ENCODE data around the gene SHF. TPM values are rescaled to one million over a fixed set of nuclear protein-coding genes. Genes with fewer than 3 reads are reported as not detected.

The SHF gene
- polyA plus RNA-seq, 3 donors = 0.58 to 0.70 (median 0.67) TPM

- Mint-ChIP-seq H3K4me3 (peak overlapping the region in 1 of 2 donors; percentile 11), H3K27me3 (ENCODE audit: low read depth in 3 of 3) (peaks cover 69 to 91% (median 81%) of the 10 kb centered on the region in 3 donors), H3K4me1 (peaks cover 20% of the 10 kb centered on the region), H3K27ac (peak overlapping the region in 1 of 7 donors; percentile 8), H3K9me3 (peaks cover 0 to 19% (median 5%) of the 10 kb centered on the region in 7 donors), H3K36me3 (no peaks in the 10 kb centered on the region)
- no peak for TF ChIP-seq CTCF (IDR thresholded peaks at IDR 0.05)
- peaks cover 49 to 81% of the 10 kb centered on the region in 2 donors for H3K27me3 ChIP-seq (ENCODE audit: control insufficient read depth in 2 of 2, insufficient read depth in 2 of 2, low read length in 2 of 2)
- no peaks in the 10 kb centered on the region for H3K79me2 ChIP-seq (ENCODE audit: insufficient read depth, low read length)
- H3K4me2 ChIP-seq (replicated peaks; ENCODE audit: extremely low read depth, low read length, poor library complexity, severe bottlenecking) = no peak overlapping the region
- no peak for DNase-seq
- H2AFZ ChIP-seq (ENCODE audit: insufficient read depth, low read depth, low read length, poor library complexity, severe bottlenecking) = no peak overlapping the region
- peaks cover 9 to 17% of the 10 kb centered on the region in 2 donors for H3K4me1 ChIP-seq (ENCODE audit: control insufficient read depth in 1 of 2, insufficient read depth in 2 of 2, low read length in 2 of 2)
- WGBS (ENCODE audit: insufficient coverage) = 86% methylated on average over 4 of the region's 5 CpGs
- H3K4me3 ChIP-seq (replicated peaks in 1 of 3; ENCODE audit: low read depth in 2 of 3, low read length in 3 of 3) = no peak overlapping the region
- H3K9me3 ChIP-seq (replicated peaks in 1 of 2; ENCODE audit: control insufficient read depth in 1 of 2, insufficient read depth in 1 of 2, low read length in 2 of 2) = peaks cover 0 to 25% of the 10 kb centered on the region in 2 donors
- intact Hi-C loops (cut with micrococcal nuclease) = no loop called here
- no peaks in the 10 kb centered on the region for H3K36me3 ChIP-seq (replicated peaks in 1 of 2; ENCODE audit: control insufficient read depth in 1 of 2, insufficient read depth in 2 of 2, low read length in 2 of 2)
- H3K9ac ChIP-seq (ENCODE audit: insufficient read depth, low read length, poor library complexity, severe bottlenecking) = peak overlapping the region; percentile 2
- H3K27ac ChIP-seq (ENCODE audit: low read depth in 1 of 2, low read length in 2 of 2) = no peak overlapping the region
- H4K20me1 ChIP-seq (ENCODE audit: insufficient read depth, low read length) = no peaks in the 10 kb centered on the region
Observed at GRCh38 chr15:45133561-45133920, 54.2 kb downstream of the SHF start.

DNA sequence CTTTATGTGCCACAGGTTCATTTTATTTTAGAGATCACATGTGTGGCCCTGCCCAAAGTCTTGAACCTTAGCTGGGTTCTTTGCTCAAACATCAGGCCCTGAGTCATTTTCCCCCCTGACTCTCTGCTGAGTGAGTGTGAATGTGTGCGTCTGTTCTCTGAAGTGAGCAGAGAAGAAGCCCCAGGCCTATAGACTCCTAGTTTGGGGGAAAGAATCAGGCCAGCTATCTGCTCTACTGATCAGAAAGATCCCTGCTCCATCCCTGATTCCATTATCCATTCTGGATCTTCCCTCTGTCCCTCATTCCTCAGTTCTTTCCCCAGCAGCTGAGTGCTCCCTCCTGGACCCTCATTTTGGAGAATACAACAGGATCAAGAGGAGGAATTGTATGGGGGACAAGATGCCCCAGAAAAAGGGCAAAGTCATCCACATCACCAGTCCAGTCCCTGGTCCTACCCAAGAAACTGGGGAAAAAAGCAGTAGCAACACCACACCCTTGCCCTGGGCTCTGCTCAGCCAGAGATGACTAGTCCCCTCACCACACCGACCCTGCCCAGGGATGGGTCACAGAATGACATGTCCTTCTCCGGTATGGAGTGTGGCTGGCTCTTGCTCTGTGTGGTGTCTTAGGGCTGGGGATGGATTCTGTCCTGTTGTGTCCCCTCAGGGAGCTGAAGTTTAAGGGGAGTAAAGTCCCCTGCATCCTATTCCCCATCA is 54.8 kb downstream of the SHF start:
- Mint-ChIP-seq H3K36me3 (no peaks in the 10 kb centered on the region), H3K27ac (no peak overlapping the region), H3K4me1 (peaks cover 20% of the 10 kb centered on the region), H3K4me3 (peak overlapping the region in 1 of 2 donors; percentile 21), H3K27me3 (ENCODE audit: low read depth in 3 of 3) (peaks cover 75 to 91% (median 83%) of the 10 kb centered on the region in 3 donors), H3K9me3 (peaks cover 0 to 19% (median 5%) of the 10 kb centered on the region in 7 donors)
- no peaks in the 10 kb centered on the region for H4K20me1 ChIP-seq (ENCODE audit: insufficient read depth, low read length)
- peaks cover 55 to 85% of the 10 kb centered on the region in 2 donors for H3K27me3 ChIP-seq (ENCODE audit: control insufficient read depth in 2 of 2, insufficient read depth in 2 of 2, low read length in 2 of 2)
- H3K9me3 ChIP-seq (replicated peaks in 1 of 2; ENCODE audit: control insufficient read depth in 1 of 2, insufficient read depth in 1 of 2, low read length in 2 of 2) = peaks cover 0 to 27% of the 10 kb centered on the region in 2 donors
- H2AFZ ChIP-seq (ENCODE audit: insufficient read depth, low read depth, low read length, poor library complexity, severe bottlenecking) = no peak overlapping the region
- H3K4me2 ChIP-seq (replicated peaks; ENCODE audit: extremely low read depth, low read length, poor library complexity, severe bottlenecking) = no peak overlapping the region
- H3K4me1 ChIP-seq (ENCODE audit: control insufficient read depth in 1 of 2, insufficient read depth in 2 of 2, low read length in 2 of 2) = peaks cover 9 to 17% of the 10 kb centered on the region in 2 donors
- TF ChIP-seq CTCF (IDR thresholded peaks at IDR 0.05) = no peak
- no peak overlapping the region for H3K27ac ChIP-seq (ENCODE audit: low read depth in 1 of 2, low read length in 2 of 2)
- no peaks in the 10 kb centered on the region for H3K36me3 ChIP-seq (replicated peaks in 1 of 2; ENCODE audit: control insufficient read depth in 1 of 2, insufficient read depth in 2 of 2, low read length in 2 of 2)
- H3K9ac ChIP-seq (ENCODE audit: insufficient read depth, low read length, poor library complexity, severe bottlenecking) = peak overlapping the region; percentile 2
- no peak for DNase-seq
- H3K4me3 ChIP-seq (replicated peaks in 1 of 3; ENCODE audit: low read depth in 2 of 3, low read length in 3 of 3) = no peak overlapping the region
- intact Hi-C loops (cut with micrococcal nuclease) = no loop called here
- no peaks in the 10 kb centered on the region for H3K79me2 ChIP-seq (ENCODE audit: insufficient read depth, low read length)
- no CpG with 5 or more reads among the region's 3 CpGs for WGBS (ENCODE audit: insufficient coverage)
